Sigmoid colon (tissue), 7 donors: ENCODE results near the gene SLC23A1. TPM values are rescaled to one million over a fixed set of nuclear protein-coding genes. Genes with fewer than 3 reads are reported as not detected.

ENCODE experiments used
- DNase-seq: peaks from one replicate; pipeline ENCODE4 v3.0.0-alpha.2; 2019
- H3K27ac ChIP-seq, 4 donors: fragments of 200-600 bp; sonication (generic); one replicate each; pipeline ENCODE4 v1.5.1; 2016 to 2019; ENCODE audit warnings: mild to moderate bottlenecking in 1 of 4
- H3K27me3 ChIP-seq, 3 donors: fragments of 200-600 bp; sonication (generic); one replicate each; pipeline ENCODE4 v1.5.1; 2019; ENCODE audit warnings: mild to moderate bottlenecking in 1 of 3
- H3K36me3 ChIP-seq, 4 donors: fragments of 200-600 bp; sonication (generic); one replicate each; pipeline ENCODE4 v1.5.1; 2016 to 2019
- H3K4me1 ChIP-seq, 4 donors: fragments of 200-600 bp; sonication (generic); one replicate each; pipeline ENCODE4 v1.5.1; 2017 to 2019
- H3K4me3 ChIP-seq, 4 donors: fragments of 200-600 bp; sonication (generic); one replicate each; pipeline ENCODE4 v1.5.1; 2017 to 2019; ENCODE audit warnings: mild to moderate bottlenecking in 2 of 4, moderate library complexity in 1 of 4
- H3K9me3 ChIP-seq, 4 donors: fragments of 200-600 bp in 3 of 4; sonication (generic) in 3 of 4; one replicate each; pipeline versions ENCODE4 v1.5.1 to v1.6.1; 2013 to 2019
- CTCF ChIP-seq, 4 experiments: fragments of 450-650 bp in 3 of 4; fragments of 200-600 bp in 1 of 4; IDR thresholded peaks; one replicate each; pipeline ENCODE4 v1.5.1; 2016 to 2019; ENCODE audit warnings: antibody characterized with exemption in 4 of 4, mild to moderate bottlenecking in 3 of 4, moderate library complexity in 2 of 4
- EP300 ChIP-seq, 4 donors: sonication (generic); formaldehyde crosslinking; IDR thresholded peaks; one replicate each; pipeline ENCODE4 v1.6.1; 2017; ENCODE audit warnings: antibody characterized with exemption in 4 of 4
- POLR2A ChIP-seq, 2 donors: fragments of 450-650 bp; IDR thresholded peaks; one replicate each; pipeline ENCODE4 v1.6.1; 2016; ENCODE audit warnings: antibody characterized with exemption in 2 of 2, mild to moderate bottlenecking in 2 of 2, moderate library complexity in 2 of 2
- POLR2AphosphoS5 ChIP-seq, 4 donors: sonication (generic); formaldehyde crosslinking; IDR thresholded peaks; one replicate each; pipeline ENCODE4 v1.6.1; 2017; ENCODE audit warnings: antibody characterized with exemption in 4 of 4
- WGBS, 2 donors: extraction: QIAGEN DNeasy Blood & Tissue Kit; methylation state at CpG; one replicate each; pipeline ENCODE4 v1.1.7; 2013; 5-methylcytosine and 5-hydroxymethylcytosine counted together
- intact Hi-C: fragments of 100-400 bp; cut with DNase I; formaldehyde crosslinking; loops from one replicate; pipeline ENCODE4 v1.15.1; 2023
- polyA plus RNA-seq, 3 donors: library from polyadenylated mRNA; stranded (reverse); fragments of 200-250 nt; gene quantifications; one replicate each; pipeline ENCODE4 v1.2.3, GENCODE V29; 2013
- total RNA-seq, 4 donors: library from RNA; depleted of rRNA; stranded (reverse); fragments of >200 nt; gene quantifications; one replicate each; pipeline ENCODE4 v1.1.0, GENCODE V29; 2016
- donor health status: healthy with polysubstance abuse.
- donor health status: Bipolar disorder and iron deficiency.
- donor health status: healthy.

Gene SLC23A1
- total and polyA plus RNA-seq, 7 donors: 0.60 to 2.1 (median 1.7) TPM; not detected in 4

- 55 to 60% methylated on average over 4 of the region's 4 CpGs for WGBS, 2 donors
- Histone ChIP-seq H3K36me3 (peaks cover 0 to 33% (median 3%) of the 10 kb centered on the region in 4 donors), H3K27me3 (no peaks in the 10 kb centered on the region), H3K4me3 (no peak overlapping the region), H3K4me1 (peaks cover 0 to 42% (median 37%) of the 10 kb centered on the region in 4 donors), H3K9me3 (no peaks in the 10 kb centered on the region), H3K27ac (peak overlapping the region in 3 of 4 donors; percentile 46 to 78 (median 65))
- intact Hi-C loops: no loop called here
- TF ChIP-seq POLR2AphosphoS5 (IDR thresholded peaks at IDR 0.05) (peak; percentile 50 to 78 (median 70)), EP300 (IDR thresholded peaks at IDR 0.05) (peak in 3 of 4 donors; percentile 24 to 55 (median 37)), CTCF (IDR thresholded peaks at IDR 0.05) (no peak)
- peak; percentile 84 for DNase-seq
Observed at GRCh38 chr5:139417214-139417613, 34.1 kb upstream of the SLC23A1 start.

- intact Hi-C loops: no loop called here
- no peaks in the 10 kb centered on the region for H3K9me3 ChIP-seq
- peaks cover 0 to 33% (median 3%) of the 10 kb centered on the region in 4 donors for H3K36me3 ChIP-seq
- 26 to 61% methylated on average over 9 of the region's 9 CpGs for WGBS, 2 donors
- H3K4me3 ChIP-seq: no peak overlapping the region
- peak overlapping the region in 3 of 4 donors; percentile 46 to 78 (median 65) for H3K27ac ChIP-seq
- no peaks in the 10 kb centered on the region for H3K27me3 ChIP-seq
- DNase-seq: no peak
- H3K4me1 ChIP-seq: peaks cover 0 to 47% (median 41%) of the 10 kb centered on the region in 4 donors
- TF ChIP-seq POLR2A (IDR thresholded peaks at IDR 0.05) (no peak), CTCF (IDR thresholded peaks at IDR 0.05) (no peak), EP300 (IDR thresholded peaks at IDR 0.05) (no peak), POLR2AphosphoS5 (IDR thresholded peaks at IDR 0.05) (no peak)
Observed at GRCh38 chr5:139416651-139417050, 33.6 kb upstream of the SLC23A1 start.

DNA sequence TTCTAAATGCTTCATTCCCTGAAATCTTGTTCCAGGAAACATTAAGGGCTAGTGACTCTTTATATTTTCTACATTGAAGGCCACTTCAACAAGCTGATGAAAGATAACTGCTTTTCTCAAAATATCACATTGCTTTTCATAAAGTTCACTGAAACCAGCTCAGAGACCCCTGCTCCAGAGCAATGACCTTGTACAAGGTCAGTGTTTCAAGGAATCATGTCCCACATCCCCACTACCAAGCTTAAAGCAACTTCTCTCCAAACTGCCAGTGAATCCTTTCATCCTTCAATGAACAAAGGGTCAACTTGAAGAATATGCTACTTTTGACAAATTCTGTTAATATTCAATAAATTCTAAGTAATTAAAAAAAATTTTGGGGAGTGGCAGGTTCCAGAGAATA lies 32.8 kb upstream of the SLC23A1 start:
- H3K9me3 ChIP-seq: no peaks in the 10 kb centered on the region
- peaks cover 0 to 55% (median 47%) of the 10 kb centered on the region in 4 donors for H3K4me1 ChIP-seq
- TF ChIP-seq EP300 (IDR thresholded peaks at IDR 0.05) (no peak), CTCF (IDR thresholded peaks at IDR 0.05) (no peak), POLR2A (IDR thresholded peaks at IDR 0.05) (no peak), POLR2AphosphoS5 (IDR thresholded peaks at IDR 0.05) (no peak)
- H3K27ac ChIP-seq: peak overlapping the region in 3 of 4 donors; percentile 54 to 78 (median 58)
- intact Hi-C loops: no loop called here
- H3K36me3 ChIP-seq: peaks cover 0 to 25% (median 3%) of the 10 kb centered on the region in 4 donors
- H3K27me3 ChIP-seq: no peaks in the 10 kb centered on the region
- no peak for DNase-seq
- no peak overlapping the region for H3K4me3 ChIP-seq

DNA sequence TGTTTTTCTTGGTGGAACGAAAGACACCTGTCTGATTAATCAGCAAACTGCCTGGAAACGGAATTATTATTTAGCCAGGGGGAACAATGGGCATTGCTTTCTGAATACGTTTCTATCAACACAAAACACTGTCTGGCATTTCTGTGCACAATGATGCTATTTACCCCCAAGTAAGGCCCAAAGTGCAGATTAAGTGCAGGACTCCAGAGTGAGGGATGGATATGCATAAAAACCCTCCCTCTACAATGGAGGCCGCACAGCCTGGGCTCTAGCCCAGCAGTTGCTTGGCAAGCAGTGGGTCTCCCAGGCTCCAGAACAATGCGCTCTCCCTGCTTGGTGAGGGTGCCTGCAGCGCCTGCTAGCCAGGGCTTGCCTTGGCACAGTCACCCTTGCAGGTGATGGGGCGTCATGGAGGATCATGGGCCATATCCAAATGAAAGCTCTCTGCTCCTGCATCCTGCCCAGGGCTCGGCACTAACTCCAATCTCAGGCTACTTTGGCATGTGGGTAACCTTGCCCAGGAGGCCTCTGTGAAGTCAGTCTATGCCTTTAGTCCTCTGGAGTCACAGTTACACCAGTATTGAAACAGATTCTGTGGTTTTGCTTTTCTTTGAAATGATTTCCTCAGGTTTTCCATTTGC lies 32.2 kb upstream of the SLC23A1 start:
- Histone ChIP-seq H3K27me3 (no peaks in the 10 kb centered on the region), H3K27ac (peak overlapping the region; percentile 32 to 78 (median 56)), H3K4me3 (no peak overlapping the region), H3K4me1 (peaks cover 0 to 60% (median 52%) of the 10 kb centered on the region in 4 donors), H3K9me3 (no peaks in the 10 kb centered on the region), H3K36me3 (peaks cover 0 to 21% (median 3%) of the 10 kb centered on the region in 4 donors)
- TF ChIP-seq POLR2AphosphoS5 (IDR thresholded peaks at IDR 0.05) (peak in 3 of 4 donors; percentile 22 to 67 (median 23)), CTCF (IDR thresholded peaks at IDR 0.05) (no peak)
- intact Hi-C loops: no loop called here
- WGBS, 2 donors: 82 to 90% methylated on average over 8 of the region's 8 CpGs
- peak; percentile 82 for DNase-seq
